Sigmoid colon (tissue), 7 donors: Measurements from ENCODE around the gene LCE3C. TPM values are rescaled to one million over a fixed set of nuclear protein-coding genes. Genes with fewer than 3 reads are reported as not detected.
"Not testable (repeated sequence)": the region's sequence is repeated elsewhere in the genome, so short reads cannot be mapped to it uniquely, and the experiment has no call there.

Experiments
- DNase-seq: peaks from one replicate; pipeline ENCODE4 v3.0.0-alpha.2; 2019
- H3K27ac ChIP-seq, 4 donors: fragments of 200-600 bp; sonication (generic); one replicate each; pipeline ENCODE4 v1.5.1; 2016 to 2019; ENCODE audit warnings: mild to moderate bottlenecking in 1 of 4
- H3K27me3 ChIP-seq, 3 donors: fragments of 200-600 bp; sonication (generic); one replicate each; pipeline ENCODE4 v1.5.1; 2019; ENCODE audit warnings: mild to moderate bottlenecking in 1 of 3
- H3K36me3 ChIP-seq, 4 donors: fragments of 200-600 bp; sonication (generic); one replicate each; pipeline ENCODE4 v1.5.1; 2016 to 2019
- H3K4me1 ChIP-seq, 4 donors: fragments of 200-600 bp; sonication (generic); one replicate each; pipeline ENCODE4 v1.5.1; 2017 to 2019
- H3K4me3 ChIP-seq, 4 donors: fragments of 200-600 bp; sonication (generic); one replicate each; pipeline ENCODE4 v1.5.1; 2017 to 2019; ENCODE audit warnings: mild to moderate bottlenecking in 2 of 4, moderate library complexity in 1 of 4
- H3K9me3 ChIP-seq, 4 donors: fragments of 200-600 bp in 3 of 4; sonication (generic) in 3 of 4; one replicate each; pipeline versions ENCODE4 v1.5.1 to v1.6.1; 2013 to 2019
- EP300 ChIP-seq, 4 donors: sonication (generic); formaldehyde crosslinking; IDR thresholded peaks; one replicate each; pipeline ENCODE4 v1.6.1; 2017; ENCODE audit warnings: antibody characterized with exemption in 4 of 4
- POLR2A ChIP-seq, 2 donors: fragments of 450-650 bp; IDR thresholded peaks; one replicate each; pipeline ENCODE4 v1.6.1; 2016; ENCODE audit warnings: antibody characterized with exemption in 2 of 2, mild to moderate bottlenecking in 2 of 2, moderate library complexity in 2 of 2
- POLR2AphosphoS5 ChIP-seq, 4 donors: sonication (generic); formaldehyde crosslinking; IDR thresholded peaks; one replicate each; pipeline ENCODE4 v1.6.1; 2017; ENCODE audit warnings: antibody characterized with exemption in 4 of 4
- WGBS, 2 donors: extraction: QIAGEN DNeasy Blood & Tissue Kit; methylation state at CpG; one replicate each; pipeline ENCODE4 v1.1.7; 2013; 5-methylcytosine and 5-hydroxymethylcytosine counted together
- intact Hi-C: fragments of 100-400 bp; cut with DNase I; formaldehyde crosslinking; loops from one replicate; pipeline ENCODE4 v1.15.1; 2023
- polyA plus RNA-seq, 3 donors: library from polyadenylated mRNA; stranded (reverse); fragments of 200-250 nt; gene quantifications; one replicate each; pipeline ENCODE4 v1.2.3, GENCODE V29; 2013
- total RNA-seq, 4 donors: library from RNA; depleted of rRNA; stranded (reverse); fragments of >200 nt; gene quantifications; one replicate each; pipeline ENCODE4 v1.1.0, GENCODE V29; 2016
- TF ChIP-seq, protein P1 (sequence below), 4 experiments: fragments of 450-650 bp in 3 of 4; fragments of 200-600 bp in 1 of 4; IDR thresholded peaks; one replicate each; pipeline ENCODE4 v1.5.1; 2016 to 2019; ENCODE audit warnings: antibody characterized with exemption in 4 of 4, mild to moderate bottlenecking in 3 of 4, moderate library complexity in 2 of 4
- donor health status: healthy with polysubstance abuse.
- donor health status: Bipolar disorder and iron deficiency.
- donor health status: healthy.

Gene LCE3C
- total and polyA plus RNA-seq, 7 donors, result not detected

DNA sequence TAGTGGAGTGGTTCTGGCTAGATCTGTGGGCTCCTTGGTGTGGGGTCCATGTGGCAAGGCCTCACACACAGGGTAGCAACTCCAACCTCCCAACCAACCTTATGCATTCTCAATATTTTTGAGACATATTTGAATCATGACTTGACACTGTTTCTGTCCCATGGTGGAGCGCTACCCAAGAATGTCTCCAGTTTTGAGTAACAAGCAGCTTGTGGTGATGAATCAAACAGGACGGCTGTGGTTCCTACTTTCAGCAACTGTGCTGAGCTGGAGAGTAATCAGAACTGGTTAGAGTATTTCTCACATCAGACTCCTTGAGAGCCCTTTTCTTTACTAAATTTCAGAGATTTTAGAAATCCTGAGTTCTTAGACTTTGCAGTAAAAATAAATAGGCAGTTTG lies 22.9 kb upstream of the LCE3C start:
- TF ChIP-seq POLR2A (IDR thresholded peaks at IDR 0.05), result no peak
- H3K36me3 ChIP-seq, result no peaks in the 10 kb centered on the region
- H3K27me3 ChIP-seq, result no peaks in the 10 kb centered on the region
- no peak overlapping the region for H3K27ac ChIP-seq
- DNase-seq, result no peak
- no peaks in the 10 kb centered on the region for H3K4me1 ChIP-seq
- intact Hi-C loops, result no loop called here
- H3K9me3 ChIP-seq, result no peaks in the 10 kb centered on the region
- WGBS, 2 donors, result 75 to 89% methylated on average over 2 of the region's 2 CpGs
- H3K4me3 ChIP-seq, result no peak overlapping the region

DNA sequence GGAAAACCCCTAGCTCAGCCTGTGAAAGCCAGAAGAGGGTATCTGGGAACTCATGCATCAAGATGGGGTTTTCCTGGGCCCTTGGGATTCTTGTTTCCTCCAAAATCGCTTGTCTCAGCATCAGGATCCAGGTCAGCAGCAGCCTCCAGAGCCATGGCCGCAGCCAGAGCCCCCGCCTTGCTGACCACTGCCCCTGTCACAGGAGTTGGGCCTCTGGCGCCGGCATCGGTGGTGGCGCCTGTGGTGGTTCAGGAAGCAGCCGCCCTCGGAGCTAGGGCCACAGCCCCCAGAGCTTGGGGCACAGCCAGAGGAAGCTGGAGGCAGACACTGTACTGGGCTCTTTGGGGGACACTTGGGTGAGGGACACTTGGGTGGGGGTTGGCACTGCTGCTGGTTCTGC lies 20.5 kb upstream of the LCE3C start:
- 90 to 93% methylated on average over 9 of the region's 9 CpGs for WGBS, 2 donors
- H3K27ac ChIP-seq, H3K9me3 ChIP-seq, H3K4me3 ChIP-seq, intact Hi-C loops, DNase-seq, H3K27me3 ChIP-seq, H3K36me3 ChIP-seq, H3K4me1 ChIP-seq: not testable (repeated sequence)

DNA sequence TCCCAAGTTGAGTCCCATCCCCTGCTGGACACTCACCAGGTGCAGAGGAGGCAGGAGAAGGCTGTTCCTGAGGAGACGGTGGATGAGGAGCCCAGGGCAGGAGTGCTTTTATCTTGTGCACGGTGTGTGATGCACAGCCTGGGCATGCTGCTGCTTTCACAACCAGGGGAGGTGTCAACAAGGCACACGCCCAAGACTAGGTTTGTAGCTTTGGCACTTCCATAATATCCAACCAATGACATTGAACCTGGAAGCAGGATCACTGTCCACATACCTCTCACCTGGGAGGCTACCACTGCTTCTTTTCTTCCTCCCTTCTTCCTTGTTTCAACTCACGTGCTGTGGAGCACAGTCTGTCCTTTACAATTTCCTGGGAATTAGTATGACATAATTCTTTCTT lies 19.6 kb upstream of the LCE3C start, which contains the start of gene LCE3D:
Gene LCE3D (minus strand): TSS at position 84 of the 400 bp plus-strand sequence. CDS start 580 bp downstream, outside the sequence.
- Histone ChIP-seq H3K27ac (no peak within 1 kb of the TSS), H3K4me3 (no peak within 1 kb of the TSS), H3K9me3 (peaks cover 0 to 3% (median 0%) of the 10 kb centered on the region in 4 donors), H3K27me3 (no peaks in the 10 kb centered on the region), H3K36me3 (no peaks in the 10 kb centered on the region), H3K4me1 (no peaks in the 10 kb centered on the region)
- DNase-seq, result no peak
- intact Hi-C loops, result loop anchor here (5.0 kb wide), 1 partner anchor 42 kb away; the partner anchor contains the start of gene LCE3A
- 63 to 72% methylated on average over 4 of the region's 4 CpGs for WGBS, 2 donors
- TF ChIP-seq, protein P1, sequence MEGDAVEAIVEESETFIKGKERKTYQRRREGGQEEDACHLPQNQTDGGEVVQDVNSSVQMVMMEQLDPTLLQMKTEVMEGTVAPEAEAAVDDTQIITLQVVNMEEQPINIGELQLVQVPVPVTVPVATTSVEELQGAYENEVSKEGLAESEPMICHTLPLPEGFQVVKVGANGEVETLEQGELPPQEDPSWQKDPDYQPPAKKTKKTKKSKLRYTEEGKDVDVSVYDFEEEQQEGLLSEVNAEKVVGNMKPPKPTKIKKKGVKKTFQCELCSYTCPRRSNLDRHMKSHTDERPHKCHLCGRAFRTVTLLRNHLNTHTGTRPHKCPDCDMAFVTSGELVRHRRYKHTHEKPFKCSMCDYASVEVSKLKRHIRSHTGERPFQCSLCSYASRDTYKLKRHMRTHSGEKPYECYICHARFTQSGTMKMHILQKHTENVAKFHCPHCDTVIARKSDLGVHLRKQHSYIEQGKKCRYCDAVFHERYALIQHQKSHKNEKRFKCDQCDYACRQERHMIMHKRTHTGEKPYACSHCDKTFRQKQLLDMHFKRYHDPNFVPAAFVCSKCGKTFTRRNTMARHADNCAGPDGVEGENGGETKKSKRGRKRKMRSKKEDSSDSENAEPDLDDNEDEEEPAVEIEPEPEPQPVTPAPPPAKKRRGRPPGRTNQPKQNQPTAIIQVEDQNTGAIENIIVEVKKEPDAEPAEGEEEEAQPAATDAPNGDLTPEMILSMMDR (IDR thresholded peaks at IDR 0.05), result no peak
- TF ChIP-seq POLR2A (IDR thresholded peaks at IDR 0.05), result no peak
- no peak for TF ChIP-seq POLR2AphosphoS5 (IDR thresholded peaks at IDR 0.05)
- no peak for TF ChIP-seq EP300 (IDR thresholded peaks at IDR 0.05)

DNA sequence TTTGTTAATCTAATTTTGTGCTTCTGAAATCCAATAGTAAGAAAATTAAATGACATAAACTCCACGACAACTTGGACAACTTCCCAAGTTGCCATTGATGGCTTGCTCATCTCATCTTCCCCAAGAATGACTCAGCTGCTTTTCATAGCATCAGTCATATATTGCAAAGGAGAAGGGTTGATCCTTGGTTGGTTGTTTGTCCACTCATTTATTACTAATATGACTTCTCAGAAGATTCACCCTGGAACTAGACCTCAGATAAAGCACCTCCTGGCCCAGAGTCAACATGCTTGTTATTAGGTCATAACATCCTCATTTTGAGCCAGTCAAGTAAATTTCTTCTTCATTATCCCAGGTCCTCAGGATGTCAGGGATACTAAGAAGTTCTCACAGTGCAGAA lies 17.4 kb upstream of the LCE3C start:
- H3K4me1 ChIP-seq, result no peaks in the 10 kb centered on the region
- WGBS, 2 donors, result 70 to 90% methylated on average over 1 of the region's 1 CpG
- no peaks in the 10 kb centered on the region for H3K27me3 ChIP-seq
- no peaks in the 10 kb centered on the region for H3K36me3 ChIP-seq
- H3K4me3 ChIP-seq, result no peak overlapping the region
- TF ChIP-seq, protein P1 (IDR thresholded peaks at IDR 0.05), result no peak
- TF ChIP-seq POLR2A (IDR thresholded peaks at IDR 0.05), result no peak
- TF ChIP-seq POLR2AphosphoS5 (IDR thresholded peaks at IDR 0.05), result no peak
- no peak for TF ChIP-seq EP300 (IDR thresholded peaks at IDR 0.05)
- intact Hi-C loops, result loop anchor here (5.0 kb wide), 1 partner anchor 40 kb away; the partner anchor contains the start of gene LCE3A
- peaks cover 0 to 3% (median 0%) of the 10 kb centered on the region in 4 donors for H3K9me3 ChIP-seq
- no peak for DNase-seq
- H3K27ac ChIP-seq, result no peak overlapping the region

DNA sequence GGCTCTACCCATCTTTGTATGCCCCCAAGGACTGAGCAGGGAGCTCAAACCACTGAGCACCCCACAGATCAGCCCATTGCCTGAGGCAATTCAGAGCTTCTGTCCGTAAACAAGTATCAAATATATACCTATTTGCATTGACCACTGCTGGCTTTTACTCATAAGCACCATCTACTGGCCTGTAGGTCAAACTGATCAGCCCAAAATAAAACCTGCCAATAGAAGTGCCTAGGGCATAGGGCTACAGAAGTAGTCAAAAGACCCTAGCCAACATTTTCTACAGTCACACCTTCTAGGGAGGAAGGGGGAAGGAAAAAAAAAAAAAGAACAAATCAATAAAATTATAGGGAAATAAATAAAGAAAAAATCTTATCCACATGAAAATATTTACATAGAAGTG lies 14.4 kb upstream of the LCE3C start:
- Histone ChIP-seq H3K27me3 (no peaks in the 10 kb centered on the region), H3K36me3 (no peaks in the 10 kb centered on the region), H3K4me1 (no peaks in the 10 kb centered on the region), H3K27ac (no peak overlapping the region), H3K9me3 (peaks cover 0 to 3% (median 0%) of the 10 kb centered on the region in 4 donors), H3K4me3 (no peak overlapping the region)
- no peak for TF ChIP-seq EP300 (IDR thresholded peaks at IDR 0.05)
- TF ChIP-seq POLR2AphosphoS5 (IDR thresholded peaks at IDR 0.05), result no peak
- no peak for TF ChIP-seq POLR2A (IDR thresholded peaks at IDR 0.05)
- TF ChIP-seq, protein P1 (IDR thresholded peaks at IDR 0.05), result no peak
- WGBS, 2 donors, result 34 to 59% methylated on average over 1 of the region's 1 CpG
- intact Hi-C loops, result no loop called here
- DNase-seq, result no peak

DNA sequence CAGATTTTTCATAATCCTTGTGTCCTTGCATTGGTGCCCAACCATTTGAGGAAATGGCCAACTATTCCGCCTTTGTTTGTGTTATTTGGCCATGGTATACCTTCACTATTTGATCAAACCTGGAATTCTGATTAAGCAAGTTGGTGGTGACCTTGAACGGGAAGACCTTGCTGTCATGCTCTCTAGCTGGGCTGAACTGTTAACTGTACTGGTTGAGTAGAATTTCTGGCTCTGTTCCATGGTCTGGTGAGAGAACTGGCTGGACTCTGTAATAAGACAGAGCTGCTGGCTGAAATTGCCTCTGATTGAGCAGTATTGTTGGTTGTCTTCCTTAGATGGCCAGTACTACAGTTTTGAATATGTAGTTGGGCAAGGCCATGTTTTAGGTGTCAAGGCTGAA lies 3.0 kb upstream of the LCE3C start:
- intact Hi-C loops, result no loop called here
- DNase-seq, result no peak
- TF ChIP-seq POLR2AphosphoS5 (IDR thresholded peaks at IDR 0.05) (no peak), POLR2A (IDR thresholded peaks at IDR 0.05) (no peak), EP300 (IDR thresholded peaks at IDR 0.05) (no peak)
- TF ChIP-seq, protein P1 (IDR thresholded peaks at IDR 0.05), result no peak
- H3K4me3 ChIP-seq, result no peak overlapping the region
- H3K4me1 ChIP-seq, result no peaks in the 10 kb centered on the region
- no peak overlapping the region for H3K27ac ChIP-seq
- H3K27me3 ChIP-seq, result no peaks in the 10 kb centered on the region
- 86 to 91% methylated on average over 2 of the region's 2 CpGs for WGBS, 2 donors
- no peaks in the 10 kb centered on the region for H3K9me3 ChIP-seq
- H3K36me3 ChIP-seq, result no peaks in the 10 kb centered on the region
